Esophagus squamous epithelium (tissue), 5 donors: ENCODE measurements around the gene LBP. TPM values are rescaled to one million over a fixed set of nuclear protein-coding genes. Genes with fewer than 3 reads are reported as not detected.

Source experiments
- DNase-seq: peaks from one replicate; lab custom pipeline; 2025; lab: John Stamatoyannopoulos, UW
- H3K27ac ChIP-seq, 4 donors: fragments of 200-600 bp; sonication (generic); one replicate each; pipeline ENCODE4 v1.5.1; 2016 to 2019; ENCODE audit warnings: mild to moderate bottlenecking in 1 of 4
- H3K27me3 ChIP-seq, 4 donors: fragments of 200-600 bp; sonication (generic); 1 replicate in 3 of 4; 2 replicates in 1 of 4; pipeline versions ENCODE4 v1.5.1 to v1.6.0; 2017 to 2021; ENCODE audit warnings: antibody characterized with exemption in 1 of 4
- H3K36me3 ChIP-seq, 3 donors: fragments of 200-600 bp; sonication (generic); one replicate each; pipeline ENCODE4 v1.5.1; 2016 to 2019
- H3K4me1 ChIP-seq, 3 donors: fragments of 200-600 bp; sonication (generic); one replicate each; pipeline ENCODE4 v1.5.1; 2017 to 2019
- H3K4me3 ChIP-seq, 4 donors: fragments of 200-600 bp; sonication (generic); 1 replicate in 3 of 4; 2 replicates in 1 of 4; pipeline ENCODE4 v1.5.1; 2016 to 2019; ENCODE audit warnings: mild to moderate bottlenecking in 2 of 4, moderate library complexity in 1 of 4
- H3K9me3 ChIP-seq, 3 donors: fragments of 200-600 bp; sonication (generic); one replicate each; pipeline ENCODE4 v1.5.1; 2016 to 2019
- CTCF ChIP-seq, 6 experiments: fragments of 450-650 bp in 4 of 6; fragments of 200-600 bp in 2 of 6; sonication (generic) in 2 of 6; IDR thresholded peaks; one replicate each; pipeline ENCODE4 v1.5.1; 2016 to 2019; ENCODE audit warnings: antibody characterized with exemption in 6 of 6, mild to moderate bottlenecking in 4 of 6, moderate library complexity in 4 of 6
- POLR2A ChIP-seq, 4 donors: fragments of 450-650 bp; IDR thresholded peaks; one replicate each; pipeline ENCODE4 v1.6.1; 2017; ENCODE audit warnings: antibody characterized with exemption in 4 of 4, mild to moderate bottlenecking in 4 of 4, moderate library complexity in 3 of 4
- WGBS, 2 donors: methylation state at CpG; one replicate each; pipeline ENCODE4 v1.1.5; 2018; 5-methylcytosine and 5-hydroxymethylcytosine counted together
- intact Hi-C: fragments of 100-400 bp; cut with DNase I; formaldehyde crosslinking; loops from one replicate; pipeline ENCODE4 v1.15.0; 2022
- total RNA-seq, 4 donors: library from RNA; depleted of rRNA; stranded (reverse); fragments of >200 nt; gene quantifications; one replicate each; pipeline ENCODE4 v1.1.0, GENCODE V29; 2016
- donor health status: DM: yes; HTN: yes; CAD: no.

The LBP gene
- total RNA-seq, 4 donors from 2014 or later, result 0.18 TPM; not detected in 3

GRCh38 chr20:38325167-38325566, 21.1 kb upstream of the LBP start:
- intact Hi-C loops, result no loop called here

GRCh38 chr20:38325905-38326304, 20.4 kb upstream of the LBP start:
- intact Hi-C loops, result no loop called here
- WGBS, 2 donors, result 80 to 85% methylated on average over 3 of the region's 3 CpGs

More at GRCh38 chr20:38325167-38325566, 21.1 kb upstream of the LBP start:
- no peak for DNase-seq
- Histone ChIP-seq H3K4me1 (no peaks in the 10 kb centered on the region), H3K36me3 (no peaks in the 10 kb centered on the region), H3K4me3 (no peak overlapping the region), H3K9me3 (no peaks in the 10 kb centered on the region), H3K27me3 (peaks cover 0 to 19% (median 0%) of the 10 kb centered on the region in 4 donors), H3K27ac (no peak overlapping the region)
- WGBS, 2 donors, result 43 to 76% methylated on average over 3 of the region's 3 CpGs
- TF ChIP-seq POLR2A (IDR thresholded peaks at IDR 0.05) (no peak), CTCF (IDR thresholded peaks at IDR 0.05) (no peak)

DNA sequence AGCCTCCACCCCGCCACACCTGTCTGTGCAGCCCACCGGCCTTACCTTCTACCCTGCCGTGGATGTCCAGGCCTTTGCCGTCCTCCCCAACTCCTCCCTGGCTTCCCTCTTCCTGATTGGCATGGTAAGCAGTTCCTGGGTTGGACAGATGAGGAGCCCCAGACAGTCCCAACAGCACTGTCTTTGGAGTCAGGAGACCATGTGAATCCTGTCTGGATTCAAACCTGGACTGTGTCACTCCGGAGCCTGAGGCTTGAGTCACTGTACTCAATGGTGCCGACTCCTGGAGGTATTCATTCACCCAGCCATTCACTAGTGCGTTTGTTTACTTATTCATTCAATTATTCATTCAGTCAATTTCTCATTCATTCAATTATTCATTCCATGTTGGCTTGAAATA, 20.0 kb upstream of the LBP start:
- TF ChIP-seq POLR2A (IDR thresholded peaks at IDR 0.05) (no peak), CTCF (IDR thresholded peaks at IDR 0.05) (no peak)
- 70 to 75% methylated on average over 7 of the region's 7 CpGs for WGBS, 2 donors
- Histone ChIP-seq H3K4me3 (no peak overlapping the region), H3K4me1 (no peaks in the 10 kb centered on the region), H3K27ac (no peak overlapping the region), H3K27me3 (peaks cover 0 to 30% (median 0%) of the 10 kb centered on the region in 4 donors), H3K36me3 (no peaks in the 10 kb centered on the region), H3K9me3 (no peaks in the 10 kb centered on the region)
- DNase-seq, result no peak
- intact Hi-C loops, result no loop called here

More at GRCh38 chr20:38325905-38326304, 20.4 kb upstream of the LBP start:
- H3K9me3 ChIP-seq, result no peaks in the 10 kb centered on the region
- no peak overlapping the region for H3K4me3 ChIP-seq
- DNase-seq, result no peak
- TF ChIP-seq CTCF (IDR thresholded peaks at IDR 0.05) (no peak), POLR2A (IDR thresholded peaks at IDR 0.05) (no peak)
- peaks cover 0 to 26% (median 0%) of the 10 kb centered on the region in 4 donors for H3K27me3 ChIP-seq
- H3K4me1 ChIP-seq, result no peaks in the 10 kb centered on the region
- no peaks in the 10 kb centered on the region for H3K36me3 ChIP-seq
- no peak overlapping the region for H3K27ac ChIP-seq

DNA sequence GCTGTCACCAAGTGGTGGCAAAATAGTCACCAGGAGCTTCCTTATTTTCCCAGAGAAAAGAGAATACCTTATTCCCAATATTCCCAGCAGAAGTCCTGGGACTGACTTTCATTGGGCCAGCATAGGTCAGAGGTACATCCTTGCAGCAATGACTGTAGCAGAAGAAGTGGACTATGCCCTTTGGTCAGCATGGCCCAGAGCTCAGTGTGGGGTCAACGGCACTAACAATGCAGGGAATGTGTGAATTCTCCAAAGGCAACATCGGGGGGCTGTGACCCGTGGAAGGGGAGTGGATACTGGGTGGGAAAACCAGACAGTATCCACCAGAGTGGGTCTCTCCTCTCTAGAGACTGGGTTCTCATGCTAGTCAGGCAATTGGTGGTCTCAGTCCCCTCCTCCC, 15.6 kb upstream of the LBP start:
- WGBS, 2 donors, result 56 to 60% methylated on average over 1 to 3 of the region's 3 CpGs
- H3K4me1 ChIP-seq, result no peaks in the 10 kb centered on the region
- no peaks in the 10 kb centered on the region for H3K36me3 ChIP-seq
- no peak overlapping the region for H3K4me3 ChIP-seq
- TF ChIP-seq CTCF (IDR thresholded peaks at IDR 0.05), result no peak
- no peak for TF ChIP-seq POLR2A (IDR thresholded peaks at IDR 0.05)
- DNase-seq, result no peak
- no peak overlapping the region for H3K27ac ChIP-seq
- no peaks in the 10 kb centered on the region for H3K9me3 ChIP-seq
- H3K27me3 ChIP-seq, result peaks cover 0 to 43% (median 0%) of the 10 kb centered on the region in 4 donors
- intact Hi-C loops, result no loop called here

GRCh38 chr20:38331245-38331644, 15.0 kb upstream of the LBP start:
- no peak for DNase-seq
- no peaks in the 10 kb centered on the region for H3K36me3 ChIP-seq
- H3K9me3 ChIP-seq, result no peaks in the 10 kb centered on the region
- H3K27me3 ChIP-seq, result peaks cover 0 to 49% (median 0%) of the 10 kb centered on the region in 4 donors
- H3K4me3 ChIP-seq, result no peak overlapping the region
- H3K27ac ChIP-seq, result no peak overlapping the region
- TF ChIP-seq CTCF (IDR thresholded peaks at IDR 0.05), result no peak
- TF ChIP-seq POLR2A (IDR thresholded peaks at IDR 0.05), result no peak
- H3K4me1 ChIP-seq, result no peaks in the 10 kb centered on the region
- intact Hi-C loops, result no loop called here
